Activated T-helper 1 cell treated with anti-CD3 and anti-CD28 coated beads, Interleukin-12 subunit alpha, Interleukin-12 subunit beta, Interleukin-2, Interleukin-4 antibody, amounts not matched to agents 30 ng/mL and 10 ng/mL and 1 ng/mL, durations not matched to agents 14 hours and 24 hours and 36 hours (primary cell): ENCODE data around the gene AMACR. TPM values are rescaled to one million over a fixed set of nuclear protein-coding genes. Genes with fewer than 3 reads are reported as not detected.

ENCODE experiments used
- DNase-seq: peaks from one replicate; pipeline ENCODE4 v3.0.0; 2021; ENCODE audit warnings: low spot score
- H3K27ac Mint-ChIP-seq: one replicate; pipeline ENCODE4 v1.8.0; 2021; ENCODE audit warnings: mild to moderate bottlenecking, mixed read lengths
- H3K27me3 Mint-ChIP-seq: one replicate; pipeline ENCODE4 v1.8.0; 2022; ENCODE audit warnings: mild to moderate bottlenecking, moderate library complexity, mixed read lengths; ENCODE audit not compliant: insufficient read depth
- H3K36me3 Mint-ChIP-seq: one replicate; pipeline ENCODE4 v1.8.0; 2021; ENCODE audit warnings: low read depth, mixed read lengths
- H3K4me1 Mint-ChIP-seq: one replicate; pipeline ENCODE4 v1.8.0; 2021; ENCODE audit warnings: low read depth, mixed read lengths
- H3K4me3 Mint-ChIP-seq: one replicate; pipeline ENCODE4 v1.8.0; 2021; ENCODE audit warnings: mild to moderate bottlenecking, moderate library complexity, mixed read lengths
- H3K9me3 Mint-ChIP-seq: one replicate; pipeline ENCODE4 v1.8.0; 2021; ENCODE audit warnings: mixed read lengths
- intact Hi-C: fragments of 100-400 bp; cut with micrococcal nuclease; formaldehyde crosslinking; loops from one replicate; pipeline ENCODE4 v1.15.1; 2024
- total RNA-seq: library from RNA; stranded (reverse); gene quantifications from 2 replicates; pipeline ENCODE4 v1.2.3, GENCODE V29; 2022

AMACR gene
- total RNA-seq, 1 donor from 2014 or later: 7.1 TPM

DNA sequence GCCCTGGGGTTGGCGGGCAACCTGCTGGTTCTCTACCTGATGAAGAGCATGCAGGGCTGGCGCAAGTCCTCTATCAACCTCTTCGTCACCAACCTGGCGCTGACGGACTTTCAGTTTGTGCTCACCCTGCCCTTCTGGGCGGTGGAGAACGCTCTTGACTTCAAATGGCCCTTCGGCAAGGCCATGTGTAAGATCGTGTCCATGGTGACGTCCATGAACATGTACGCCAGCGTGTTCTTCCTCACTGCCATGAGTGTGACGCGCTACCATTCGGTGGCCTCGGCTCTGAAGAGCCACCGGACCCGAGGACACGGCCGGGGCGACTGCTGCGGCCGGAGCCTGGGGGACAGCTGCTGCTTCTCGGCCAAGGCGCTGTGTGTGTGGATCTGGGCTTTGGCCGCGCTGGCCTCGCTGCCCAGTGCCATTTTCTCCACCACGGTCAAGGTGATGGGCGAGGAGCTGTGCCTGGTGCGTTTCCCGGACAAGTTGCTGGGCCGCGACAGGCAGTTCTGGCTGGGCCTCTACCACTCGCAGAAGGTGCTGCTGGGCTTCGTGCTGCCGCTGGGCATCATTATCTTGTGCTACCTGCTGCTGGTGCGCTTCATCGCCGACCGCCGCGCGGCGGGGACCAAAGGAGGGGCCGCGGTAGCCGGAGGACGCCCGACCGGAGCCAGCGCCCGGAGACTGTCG lies 70.7 kb downstream of the AMACR start:
- no peaks in the 10 kb centered on the region for H3K36me3 Mint-ChIP-seq
- intact Hi-C loops: loop anchor here (10.0 kb wide), 1 partner anchor 112 kb away; no protein-coding TSS in a partner anchor
- no peak overlapping the region for H3K4me3 Mint-ChIP-seq
- H3K9me3 Mint-ChIP-seq: no peaks in the 10 kb centered on the region
- H3K4me1 Mint-ChIP-seq: no peaks in the 10 kb centered on the region
- DNase-seq: no peak
- peaks cover 50% of the 10 kb centered on the region for H3K27me3 Mint-ChIP-seq
- no peak overlapping the region for H3K27ac Mint-ChIP-seq

DNA sequence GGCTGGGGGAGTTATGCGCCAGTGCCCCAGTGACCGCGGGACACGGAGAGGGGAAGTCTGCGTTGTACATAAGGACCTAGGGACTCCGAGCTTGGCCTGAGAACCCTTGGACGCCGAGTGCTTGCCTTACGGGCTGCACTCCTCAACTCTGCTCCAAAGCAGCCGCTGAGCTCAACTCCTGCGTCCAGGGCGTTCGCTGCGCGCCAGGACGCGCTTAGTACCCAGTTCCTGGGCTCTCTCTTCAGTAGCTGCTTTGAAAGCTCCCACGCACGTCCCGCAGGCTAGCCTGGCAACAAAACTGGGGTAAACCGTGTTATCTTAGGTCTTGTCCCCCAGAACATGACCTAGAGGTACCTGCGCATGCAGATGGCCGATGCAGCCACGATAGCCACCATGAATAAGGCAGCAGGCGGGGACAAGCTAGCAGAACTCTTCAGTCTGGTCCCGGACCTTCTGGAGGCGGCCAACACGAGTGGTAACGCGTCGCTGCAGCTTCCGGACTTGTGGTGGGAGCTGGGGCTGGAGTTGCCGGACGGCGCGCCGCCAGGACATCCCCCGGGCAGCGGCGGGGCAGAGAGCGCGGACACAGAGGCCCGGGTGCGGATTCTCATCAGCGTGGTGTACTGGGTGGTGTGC lies 71.4 kb downstream of the AMACR start, which contains the start of gene RXFP3:
TSS of gene RXFP3 (plus strand) at position 6 of the 636 bp plus-strand sequence. CDS start at position 361, 355 bp downstream.
- DNase-seq: no peak
- Mint-ChIP-seq H3K9me3 (no peaks in the 10 kb centered on the region), H3K4me1 (no peaks in the 10 kb centered on the region), H3K27me3 (peaks cover 48% of the 10 kb centered on the region), H3K36me3 (no peaks in the 10 kb centered on the region), H3K27ac (no peak within 1 kb of the TSS), H3K4me3 (no peak within 1 kb of the TSS)
- intact Hi-C loops: loop anchor here (10.0 kb wide), 1 partner anchor 112 kb away; no protein-coding TSS in a partner anchor

Other genes starting within 250 kb of the AMACR start
- gene ADAMTS12, start 116.1 kb downstream of the AMACR start, total RNA-seq: not detected in 2 replicates
- not detected in 2 replicates for gene RXFP3, start 71.7 kb downstream of the AMACR start, total RNA-seq
- gene SLC45A2, start 23.4 kb downstream of the AMACR start, total RNA-seq: 0.18 TPM in 1 of 2 replicates, not detected in the other
- 1.2 and 1.8 TPM in 2 replicates for gene C1QTNF3, start 35.2 kb upstream of the AMACR start, total RNA-seq